GM12875 (cell line): ENCODE measurements around the gene CD1E.
"Not testable (repeated sequence)": the region's sequence is repeated elsewhere in the genome, so short reads cannot be mapped to it uniquely, and the experiment has no call there.

Experiments used
- H3K4me3 ChIP-seq: one replicate; pipeline ENCODE4 v1.5.1; 2011; ENCODE audit warnings: low read depth, low read length, control low read depth
- TF ChIP-seq, protein P1 (sequence below): IDR thresholded peaks from 2 replicates; pipeline ENCODE4 v1.5.1; 2011; ENCODE audit warnings: low read depth, mild to moderate bottlenecking, control low read depth, inconsistent platforms, low read length, moderate library complexity, borderline replicate concordance; ENCODE audit not compliant: insufficient read depth

Gene CD1E

DNA sequence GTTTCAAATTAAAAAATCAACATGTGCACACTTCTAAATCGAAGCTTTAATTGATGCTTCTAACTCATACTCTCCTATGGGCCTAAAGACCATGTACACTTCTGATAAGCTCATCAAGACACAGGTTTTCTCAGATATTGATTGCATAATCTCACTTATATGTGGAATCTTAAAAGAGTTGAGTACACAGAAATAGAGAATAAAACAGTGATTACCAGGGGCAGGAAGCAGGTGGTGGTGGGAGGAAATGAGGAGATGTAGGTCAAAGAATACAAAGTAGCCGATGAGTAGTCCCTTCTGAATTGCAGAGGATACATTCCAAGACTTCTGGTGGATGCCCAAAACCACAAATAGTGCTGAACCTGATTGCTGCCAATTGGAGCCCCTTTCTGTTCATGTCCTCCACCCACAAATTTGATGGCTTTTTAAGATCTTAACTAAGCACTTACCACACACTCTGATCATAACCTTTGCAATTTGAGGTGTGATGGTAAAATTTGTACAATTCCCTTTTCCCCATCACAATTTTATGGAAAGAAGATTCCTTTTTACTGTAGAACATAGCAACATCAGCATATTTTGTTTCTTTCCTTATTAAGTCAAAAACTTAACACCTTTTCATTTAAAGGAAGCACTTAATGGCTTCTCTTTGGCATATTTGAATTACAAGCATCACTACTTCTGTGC is 19.0 kb upstream of the CD1E start:
- no peak overlapping the region for H3K4me3 ChIP-seq
- TF ChIP-seq, protein P1, sequence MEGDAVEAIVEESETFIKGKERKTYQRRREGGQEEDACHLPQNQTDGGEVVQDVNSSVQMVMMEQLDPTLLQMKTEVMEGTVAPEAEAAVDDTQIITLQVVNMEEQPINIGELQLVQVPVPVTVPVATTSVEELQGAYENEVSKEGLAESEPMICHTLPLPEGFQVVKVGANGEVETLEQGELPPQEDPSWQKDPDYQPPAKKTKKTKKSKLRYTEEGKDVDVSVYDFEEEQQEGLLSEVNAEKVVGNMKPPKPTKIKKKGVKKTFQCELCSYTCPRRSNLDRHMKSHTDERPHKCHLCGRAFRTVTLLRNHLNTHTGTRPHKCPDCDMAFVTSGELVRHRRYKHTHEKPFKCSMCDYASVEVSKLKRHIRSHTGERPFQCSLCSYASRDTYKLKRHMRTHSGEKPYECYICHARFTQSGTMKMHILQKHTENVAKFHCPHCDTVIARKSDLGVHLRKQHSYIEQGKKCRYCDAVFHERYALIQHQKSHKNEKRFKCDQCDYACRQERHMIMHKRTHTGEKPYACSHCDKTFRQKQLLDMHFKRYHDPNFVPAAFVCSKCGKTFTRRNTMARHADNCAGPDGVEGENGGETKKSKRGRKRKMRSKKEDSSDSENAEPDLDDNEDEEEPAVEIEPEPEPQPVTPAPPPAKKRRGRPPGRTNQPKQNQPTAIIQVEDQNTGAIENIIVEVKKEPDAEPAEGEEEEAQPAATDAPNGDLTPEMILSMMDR = no peak

DNA sequence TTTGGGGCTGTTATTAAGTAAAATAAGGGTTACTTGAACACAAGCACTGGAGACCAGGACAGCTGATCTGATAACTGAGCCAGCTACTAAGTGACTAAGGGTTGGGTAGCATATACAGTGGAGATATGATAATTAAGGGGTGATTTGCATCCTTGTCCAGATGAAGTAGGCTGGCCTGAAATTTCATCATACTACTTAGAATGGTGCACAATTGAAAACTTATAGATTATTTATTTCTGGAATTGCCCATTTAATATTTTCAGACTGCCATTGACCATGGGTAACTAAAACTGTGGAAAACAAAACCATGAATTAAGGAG is 18.5 kb upstream of the CD1E start:
- no peak overlapping the region for H3K4me3 ChIP-seq
- TF ChIP-seq, protein P1 = no peak

DNA sequence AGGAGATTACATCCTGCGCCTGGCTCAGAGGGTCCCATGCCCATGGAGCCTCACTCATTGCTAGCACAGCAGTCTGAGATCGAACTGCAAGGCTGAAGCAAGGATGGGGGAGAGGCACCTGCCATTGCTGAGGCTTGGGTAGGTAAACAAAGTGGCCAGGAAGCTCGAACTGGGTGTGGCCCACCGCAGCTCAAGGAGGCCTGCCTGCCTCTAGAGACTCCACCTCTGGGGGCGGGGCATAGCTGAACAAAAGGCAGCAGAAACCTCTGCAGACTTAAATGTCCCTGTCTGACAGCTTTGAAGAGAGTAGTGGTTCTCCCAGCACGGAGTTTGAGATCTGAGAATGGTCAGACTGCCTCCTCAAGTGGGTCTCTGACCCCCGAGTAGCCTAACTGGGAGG is 17.3 kb upstream of the CD1E start:
- not testable (repeated sequence) for H3K4me3 ChIP-seq

DNA sequence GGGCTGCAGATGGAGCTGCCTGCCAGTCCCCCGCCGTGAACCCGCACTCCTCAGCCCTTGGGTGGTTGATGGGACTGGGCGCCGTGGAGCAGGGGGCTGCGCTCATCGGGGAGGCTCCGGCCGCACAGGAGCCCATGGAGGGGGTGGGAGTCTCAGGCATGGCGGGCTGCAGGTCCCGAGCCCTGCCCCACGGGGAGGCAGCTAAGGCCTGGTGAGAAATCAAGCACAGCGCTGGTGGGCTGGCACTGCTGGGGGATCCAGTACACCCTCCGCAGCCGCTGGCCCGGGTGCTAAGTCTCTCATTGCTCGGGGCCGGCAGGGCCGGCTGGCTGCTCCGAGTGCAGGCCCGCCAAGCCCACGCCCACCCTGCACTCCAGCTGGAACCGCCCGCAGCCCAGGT is 4.7 kb upstream of the CD1E start:
- H3K4me3 ChIP-seq = not testable (repeated sequence)

DNA sequence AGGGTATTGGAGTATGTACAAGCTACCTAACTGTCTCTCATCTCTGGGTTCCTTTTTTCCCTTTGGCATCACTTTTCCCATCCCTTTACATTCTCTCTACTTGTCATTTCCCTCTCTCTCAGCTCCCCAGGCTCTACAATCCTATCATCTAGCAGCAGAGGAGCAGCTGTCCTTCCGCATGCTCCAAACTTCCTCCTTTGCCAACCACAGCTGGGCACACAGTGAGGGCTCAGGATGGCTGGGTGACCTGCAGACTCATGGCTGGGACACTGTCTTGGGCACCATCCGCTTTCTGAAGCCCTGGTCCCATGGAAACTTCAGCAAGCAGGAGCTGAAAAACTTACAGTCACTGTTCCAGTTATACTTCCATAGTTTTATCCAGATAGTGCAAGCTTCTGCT is 561 bp downstream of the CD1E start:
- TF ChIP-seq, protein P1 = no peak
- no peak overlapping the region for H3K4me3 ChIP-seq

DNA sequence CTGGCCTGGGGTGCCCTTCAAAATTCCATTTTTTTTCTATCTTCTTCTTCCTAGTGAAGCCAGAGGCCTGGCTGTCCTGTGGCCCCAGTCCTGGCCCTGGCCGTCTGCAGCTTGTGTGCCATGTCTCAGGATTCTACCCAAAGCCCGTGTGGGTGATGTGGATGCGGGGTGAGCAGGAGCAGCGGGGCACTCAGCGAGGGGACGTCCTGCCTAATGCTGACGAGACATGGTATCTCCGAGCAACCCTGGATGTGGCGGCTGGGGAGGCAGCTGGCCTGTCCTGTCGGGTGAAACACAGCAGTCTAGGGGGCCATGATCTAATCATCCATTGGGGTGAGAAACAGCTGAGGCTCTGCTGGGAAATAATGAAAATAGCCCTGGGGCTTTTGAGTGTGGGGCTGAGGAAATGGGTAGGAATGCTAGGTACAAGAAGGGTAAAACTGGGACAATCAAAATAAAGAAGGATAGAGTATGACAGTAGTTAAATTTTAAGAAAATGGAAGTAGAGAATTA is 2.1 kb downstream of the CD1E start:
- TF ChIP-seq, protein P1 = no peak
- no peak overlapping the region for H3K4me3 ChIP-seq

DNA sequence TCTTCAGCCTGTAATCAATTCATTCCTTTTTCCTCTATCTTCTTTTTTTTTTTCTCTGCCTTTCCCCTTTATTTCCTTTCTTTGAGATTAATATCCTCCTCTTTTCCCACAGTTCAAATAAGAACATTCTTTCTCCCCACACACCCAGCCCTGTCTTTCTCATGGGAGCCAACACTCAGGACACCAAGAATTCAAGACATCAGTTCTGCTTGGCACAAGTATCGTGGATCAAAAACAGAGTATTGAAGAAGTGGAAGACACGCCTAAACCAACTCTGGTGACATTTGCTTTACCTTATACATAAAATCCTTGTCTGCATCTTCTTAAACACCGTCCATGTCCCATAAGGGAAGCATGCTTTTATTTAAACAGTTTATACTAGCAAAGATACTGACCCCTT is 2.9 kb downstream of the CD1E start:
- TF ChIP-seq, protein P1 = no peak

DNA sequence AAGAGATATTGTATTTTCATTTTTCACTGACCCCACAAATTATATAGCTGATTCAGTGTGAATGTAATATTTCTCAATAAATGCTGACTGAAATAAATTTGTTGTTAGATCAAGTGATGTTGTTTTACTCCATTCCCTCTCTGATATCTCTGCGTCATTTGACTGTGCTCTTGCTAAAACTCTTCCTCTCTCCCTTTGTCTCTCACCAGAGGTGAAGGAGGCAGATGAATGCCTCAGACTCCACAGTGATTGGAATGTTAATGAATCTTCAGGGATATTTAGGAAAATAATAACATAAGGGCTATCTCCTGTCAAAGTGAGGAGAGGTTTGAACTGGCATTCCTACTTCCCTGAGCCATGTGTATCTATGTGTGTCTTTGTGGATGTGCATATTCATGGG is 3.7 kb downstream of the CD1E start:
- TF ChIP-seq, protein P1 = no peak
- H3K4me3 ChIP-seq = no peak overlapping the region

More for the DNA sequence above, 2.9 kb downstream of the CD1E start:
- no peak overlapping the region for H3K4me3 ChIP-seq
